NCI-H1092 (cell line): ENCODE results near the gene GPR17.

Experiments used
- DNase-seq: peaks from one replicate; lab custom pipeline; 2025; lab: John Stamatoyannopoulos, UW

GPR17 gene

DNA sequence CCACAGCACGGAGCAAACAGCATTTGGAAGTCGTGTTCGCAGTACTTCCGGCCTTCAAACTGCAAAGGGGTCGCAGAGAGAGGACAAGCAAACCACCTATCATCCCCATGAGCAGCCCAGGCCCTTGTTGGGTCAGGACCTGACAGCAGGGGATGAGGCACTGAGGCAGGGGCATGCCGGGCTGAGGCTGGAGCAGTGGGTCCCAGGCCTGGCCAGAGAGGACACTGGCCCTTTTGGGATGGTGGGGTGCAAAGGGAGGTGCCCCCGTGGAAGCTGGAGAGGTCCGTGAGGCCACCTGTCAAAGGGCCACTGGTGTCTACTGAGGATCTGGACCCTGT lies 8.9 kb downstream of the GPR17 start:
- no peak for DNase-seq

GRCh38 chr2:127655209-127656073 lies 9.5 kb downstream of the GPR17 start:
- DNase-seq = no peak

DNA sequence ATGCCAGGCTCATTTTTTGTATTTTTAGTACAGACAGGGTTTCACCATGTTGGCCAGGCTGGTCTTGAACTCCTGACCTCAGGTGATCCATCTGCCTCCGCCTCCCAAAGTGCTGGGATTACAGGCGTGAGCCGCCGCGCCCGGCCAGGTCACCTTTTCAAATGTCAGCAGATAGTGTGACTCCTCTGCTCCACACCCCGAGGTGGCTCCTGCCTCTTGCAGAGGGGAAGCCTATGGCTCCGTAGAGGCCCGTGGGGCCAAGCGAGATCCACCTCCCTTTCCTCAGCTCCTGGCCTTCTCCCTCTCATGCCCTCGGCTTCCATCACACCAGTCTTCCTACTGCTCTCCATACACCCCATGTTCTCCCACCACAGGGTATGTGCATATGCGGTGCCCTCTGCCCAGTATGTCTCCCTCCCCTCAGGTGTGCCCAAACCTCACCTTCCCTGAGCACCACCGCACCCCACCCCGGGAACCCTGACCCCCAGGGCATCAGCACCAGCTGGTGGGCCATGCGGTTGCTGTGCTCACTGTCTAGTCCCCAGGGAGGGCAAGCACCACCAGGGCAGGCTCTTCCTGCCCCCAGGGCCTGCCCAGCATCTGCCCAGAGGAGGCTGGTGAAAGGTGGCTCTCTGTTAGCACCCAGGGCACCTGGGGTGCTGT lies 10.7 kb downstream of the GPR17 start:
- no peak for DNase-seq

DNA sequence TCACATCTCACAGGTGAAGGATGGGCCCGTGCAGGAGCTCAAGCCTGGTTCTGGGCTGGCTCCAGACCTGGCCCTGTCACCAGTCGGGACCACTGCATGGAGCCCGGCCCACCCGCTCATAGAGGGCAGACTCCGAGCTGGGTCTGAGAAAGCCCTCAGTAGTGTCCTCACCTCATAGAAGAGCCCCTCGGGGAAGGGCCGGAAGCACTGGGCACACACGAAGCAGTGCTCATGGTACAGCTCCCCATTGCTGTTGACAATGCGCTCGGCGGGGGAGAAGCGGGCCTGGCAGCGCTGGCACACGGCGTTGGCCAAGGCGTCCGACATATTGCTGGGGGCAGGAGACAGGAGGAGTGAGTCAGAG lies 11.3 kb downstream of the GPR17 start:
- DNase-seq = no peak

DNA sequence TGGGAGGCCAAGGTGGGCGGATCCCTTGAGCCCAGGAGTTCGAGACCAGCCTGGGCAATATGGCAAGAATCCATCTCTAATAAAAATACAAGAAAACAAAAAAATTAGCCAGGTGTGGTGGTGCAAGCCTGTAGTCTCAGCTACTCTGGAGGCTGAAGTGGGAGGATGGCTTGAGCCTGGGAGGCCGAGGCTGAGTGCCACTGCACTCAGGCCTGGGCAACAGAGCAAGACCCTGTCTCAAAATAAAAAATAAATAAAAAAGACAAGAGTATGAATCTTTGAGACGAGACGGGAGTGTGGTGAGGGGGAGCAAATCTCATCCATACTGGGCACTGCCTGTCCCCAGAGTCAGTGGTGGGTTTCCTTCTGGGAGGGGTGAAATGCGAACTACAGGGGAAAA lies 12.2 kb downstream of the GPR17 start:
- no peak for DNase-seq

GRCh38 chr2:127658641-127659407 lies 12.9 kb downstream of the GPR17 start:
- DNase-seq = no peak

DNA sequence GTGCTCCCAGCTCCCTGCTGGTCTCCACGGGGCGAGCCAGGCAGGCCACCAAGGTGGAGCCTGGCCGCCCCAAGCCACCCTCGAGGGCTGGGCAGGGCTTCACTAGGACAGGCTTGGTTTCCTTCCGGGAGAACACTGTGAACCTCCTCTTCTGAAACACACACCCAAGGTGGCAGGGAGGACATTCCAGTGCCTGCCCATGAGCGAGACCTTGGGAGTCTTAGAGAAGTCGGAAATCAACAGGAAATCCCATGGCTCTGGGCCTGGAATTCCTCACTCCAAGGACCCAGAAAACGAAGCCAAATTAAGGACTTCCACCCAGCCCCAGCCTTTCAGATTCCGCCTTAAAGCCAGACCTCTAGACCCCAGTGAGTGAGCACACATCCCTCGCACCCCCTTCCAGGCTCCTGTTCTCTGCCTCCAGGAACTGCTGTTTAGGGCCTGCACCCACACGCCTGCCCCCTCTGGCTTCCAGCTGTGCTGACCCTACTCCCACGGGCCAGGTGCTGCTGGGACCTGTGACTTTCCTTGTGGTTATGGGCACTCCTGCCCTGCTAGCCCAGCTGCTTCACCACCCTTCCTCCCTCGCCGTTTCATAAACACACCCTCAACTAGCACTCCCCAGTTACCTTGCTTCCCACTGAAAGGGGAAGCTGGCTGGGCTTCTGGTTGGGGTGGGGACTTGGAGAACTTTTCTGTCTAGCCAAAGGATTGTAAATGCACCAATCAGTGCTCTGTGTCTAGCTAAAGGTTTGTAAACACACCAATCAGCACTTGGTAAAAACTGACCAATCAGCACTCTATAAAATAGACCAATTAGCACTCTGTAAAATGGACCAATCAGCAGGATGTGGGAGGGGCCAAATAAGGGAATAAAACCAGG lies 13.7 kb downstream of the GPR17 start:
- no peak for DNase-seq

GRCh38 chr2:127660291-127660578 lies 14.3 kb downstream of the GPR17 start:
- DNase-seq = no peak

GRCh38 chr2:127661072-127661649 lies 15.2 kb downstream of the GPR17 start:
- DNase-seq = no peak

DNA sequence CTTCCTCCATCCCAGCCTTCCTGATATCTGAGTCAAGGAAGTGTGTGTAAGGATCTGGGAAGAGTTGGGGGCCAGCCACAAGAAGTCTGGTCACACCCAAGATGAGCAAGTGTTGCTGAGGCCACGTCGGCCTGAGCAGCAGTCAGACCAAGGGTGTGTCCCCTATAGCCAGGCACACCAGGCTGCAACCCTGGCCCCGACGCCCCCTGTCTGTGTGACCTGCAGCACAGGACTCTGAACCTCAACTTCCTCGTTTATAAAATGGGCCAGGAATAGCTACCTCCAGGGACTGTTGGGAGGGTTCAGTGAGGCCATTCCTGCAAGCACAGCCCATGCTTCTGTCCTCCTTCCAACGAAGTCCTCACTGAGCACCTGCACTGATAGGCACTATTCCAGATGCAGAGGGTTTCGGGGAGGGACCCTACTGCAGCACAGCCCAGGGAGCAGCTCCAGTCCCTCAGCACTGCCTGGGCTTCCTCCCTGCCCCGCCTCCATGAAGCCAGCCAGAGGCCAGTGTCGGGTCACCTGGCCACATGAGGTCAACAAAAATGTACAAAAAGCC lies 16.1 kb downstream of the GPR17 start:
- DNase-seq = no peak

- DNase-seq = no peak
Observed at GRCh38 chr2:127662937-127663565, 17.1 kb downstream of the GPR17 start.

DNA sequence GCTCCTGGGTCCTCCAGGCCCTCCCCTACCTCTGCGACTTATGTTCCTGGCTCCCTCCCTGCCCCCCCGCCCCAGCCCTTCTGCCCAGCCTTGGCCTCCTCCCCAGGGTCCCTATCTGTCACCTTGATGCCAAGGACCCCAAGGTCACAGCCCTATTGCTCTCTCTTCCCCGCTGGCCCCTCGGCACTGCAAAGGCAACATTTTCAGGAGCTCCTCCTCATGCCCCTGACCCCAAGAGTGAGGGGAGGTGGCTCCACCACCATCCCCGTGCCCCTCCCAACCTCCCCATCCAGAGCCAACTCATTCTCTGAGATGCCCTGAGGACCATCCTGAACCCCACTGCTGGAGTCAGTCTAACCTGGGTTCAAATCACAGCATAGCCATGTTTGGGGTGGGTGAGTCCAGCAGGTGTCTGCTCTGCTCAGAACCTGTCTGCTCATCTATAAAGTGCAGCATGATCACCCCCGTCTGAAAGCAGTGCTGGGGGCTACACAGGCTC lies 17.7 kb downstream of the GPR17 start:
- DNase-seq = no peak

- no peak for DNase-seq
Observed at GRCh38 chr2:127664065-127664894, 18.3 kb downstream of the GPR17 start.

GRCh38 chr2:127664895-127665225 lies 18.9 kb downstream of the GPR17 start:
- DNase-seq = no peak

GRCh38 chr2:127665267-127665893 lies 19.4 kb downstream of the GPR17 start:
- no peak for DNase-seq

DNA sequence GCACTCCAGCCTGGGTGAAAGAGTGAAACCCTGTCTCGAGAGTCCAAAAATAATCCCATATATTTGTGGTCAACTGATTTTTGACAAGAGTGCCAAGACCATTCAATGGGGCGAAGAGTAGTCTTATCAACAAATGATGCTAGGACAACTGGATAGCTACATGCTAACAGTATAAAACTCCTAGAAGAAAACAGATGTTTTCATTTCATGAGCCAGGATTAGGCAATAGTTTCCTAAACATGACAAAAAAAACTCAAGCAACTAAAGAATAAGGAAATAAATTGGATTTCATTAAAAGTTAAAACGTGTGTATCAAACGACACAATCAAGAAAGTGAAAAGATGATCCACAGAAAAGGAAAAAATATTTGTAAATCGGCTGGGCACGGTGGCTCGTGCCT lies 23.1 kb downstream of the GPR17 start:
- no peak for DNase-seq

DNA sequence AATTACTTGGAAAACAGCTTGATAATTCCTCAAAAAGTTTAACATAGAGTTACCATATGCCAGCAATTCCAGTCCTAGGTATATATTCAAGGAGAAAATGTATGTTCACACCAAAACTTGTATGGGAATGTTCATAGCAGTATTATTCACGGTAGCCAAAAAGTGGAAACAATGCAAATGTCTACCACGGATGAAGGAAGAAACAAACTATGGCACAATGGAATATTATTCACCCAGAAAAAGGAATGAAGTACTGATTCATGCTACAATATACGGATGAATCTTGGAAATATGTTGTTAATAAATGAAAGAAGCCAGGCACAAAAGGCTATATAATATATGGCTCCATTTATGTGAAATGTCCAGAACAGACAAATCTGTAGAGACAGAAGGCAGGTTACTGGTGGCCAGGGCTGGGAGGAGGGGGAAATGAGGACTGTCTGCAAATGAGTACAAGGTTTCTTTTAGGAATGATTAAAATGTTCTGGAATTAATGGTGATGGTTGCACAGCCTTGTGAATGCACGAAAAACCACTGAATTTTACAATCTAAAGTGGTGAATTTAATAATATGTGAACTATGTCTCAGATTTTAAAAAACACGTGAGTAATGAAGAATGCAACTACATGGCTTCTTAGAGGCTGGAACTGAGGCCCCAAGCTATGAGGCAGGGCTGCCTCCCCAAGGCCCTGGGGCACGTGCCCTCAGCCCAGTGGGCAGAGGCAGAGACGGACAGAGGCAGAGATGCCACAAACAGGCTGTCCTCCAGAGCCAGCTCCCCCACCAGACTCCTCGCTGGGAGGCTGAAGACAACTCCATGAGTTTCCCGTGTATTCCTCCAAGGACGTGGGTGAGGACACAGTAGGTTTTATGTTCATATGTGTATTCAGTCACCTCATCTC lies 24.4 kb downstream of the GPR17 start:
- no peak for DNase-seq

- no peak for DNase-seq
Observed at GRCh38 chr2:127670957-127671290, 25.0 kb downstream of the GPR17 start.
